ENCODE measurements around the gene SMG1.
"Not testable (repeated sequence)": the region's sequence is repeated elsewhere in the genome, so short reads cannot be mapped to it uniquely, and the experiment has no call there.

The SMG1 gene

GRCh38 chr16:18789850-18790706, 136.1 kb downstream of the SMG1 start, which contains the start of gene RPS15A:
Gene RPS15A (minus strand): TSS chr16:18790334. CDS start chr16:18789113, 1,221 bp downstream.
- peak; percentile 94 for DNase-seq (ENCODE audit: low spot score)
- no peak for TF ChIP-seq CTCF (IDR thresholded peaks at IDR 0.05; ENCODE audit: extremely low read depth, missing control alignments)

- DNase-seq (ENCODE audit: low spot score), result no peak
- TF ChIP-seq CTCF (IDR thresholded peaks at IDR 0.05; ENCODE audit: extremely low read depth, missing control alignments), result no peak
Measured at GRCh38 chr16:18789515-18789849, 136.7 kb downstream of the SMG1 start.

GRCh38 chr16:18788828-18789514, 137.2 kb downstream of the SMG1 start:
- TF ChIP-seq CTCF (IDR thresholded peaks at IDR 0.05; ENCODE audit: extremely low read depth, missing control alignments), result no peak
- no peak for DNase-seq (ENCODE audit: low spot score)

GRCh38 chr16:18784917-18785623, 141.1 kb downstream of the SMG1 start:
- no peak for DNase-seq (ENCODE audit: low spot score)
- no peak for TF ChIP-seq CTCF (IDR thresholded peaks at IDR 0.05; ENCODE audit: extremely low read depth, missing control alignments)

GRCh38 chr16:18783430-18784341, 142.5 kb downstream of the SMG1 start:
- TF ChIP-seq CTCF (IDR thresholded peaks at IDR 0.05; ENCODE audit: extremely low read depth, missing control alignments), result no peak
- no peak for DNase-seq (ENCODE audit: low spot score)

- no peak for TF ChIP-seq CTCF (IDR thresholded peaks at IDR 0.05; ENCODE audit: extremely low read depth, missing control alignments)
- DNase-seq (ENCODE audit: low spot score), result no peak
Measured at GRCh38 chr16:18782697-18783429, 143.3 kb downstream of the SMG1 start.

- not testable (repeated sequence) for DNase-seq (ENCODE audit: low spot score)
Measured at GRCh38 chr16:18781232-18781631, 145.0 kb downstream of the SMG1 start.

DNA sequence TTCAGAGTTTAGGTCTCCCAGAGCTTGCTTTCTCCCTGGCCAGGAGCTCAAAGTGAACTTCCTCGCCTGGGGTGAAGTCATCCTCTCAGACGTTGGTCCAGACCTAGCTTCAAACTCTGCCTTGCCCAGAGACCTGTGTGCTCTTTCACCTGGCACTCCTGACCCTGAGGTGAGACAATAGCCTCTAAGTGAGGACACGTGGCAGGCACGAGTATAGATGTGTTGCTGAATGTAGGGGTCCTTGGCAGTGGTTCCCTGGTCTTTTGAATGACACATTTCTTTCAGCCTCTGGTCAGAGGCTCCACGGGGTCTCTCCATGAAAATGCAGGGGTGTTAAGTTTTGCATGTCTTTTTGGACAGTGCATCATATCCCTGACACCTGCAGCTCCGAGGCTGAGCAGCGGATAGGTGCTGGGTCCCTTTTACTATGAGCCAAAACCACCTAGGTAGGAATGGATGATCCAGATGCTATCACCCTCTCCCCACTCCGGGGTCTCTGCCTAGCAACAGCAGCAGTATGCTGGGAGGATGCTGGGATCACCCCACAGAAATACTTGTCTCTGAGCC, 145.7 kb downstream of the SMG1 start:
- not testable (repeated sequence) for DNase-seq (ENCODE audit: low spot score)

DNA sequence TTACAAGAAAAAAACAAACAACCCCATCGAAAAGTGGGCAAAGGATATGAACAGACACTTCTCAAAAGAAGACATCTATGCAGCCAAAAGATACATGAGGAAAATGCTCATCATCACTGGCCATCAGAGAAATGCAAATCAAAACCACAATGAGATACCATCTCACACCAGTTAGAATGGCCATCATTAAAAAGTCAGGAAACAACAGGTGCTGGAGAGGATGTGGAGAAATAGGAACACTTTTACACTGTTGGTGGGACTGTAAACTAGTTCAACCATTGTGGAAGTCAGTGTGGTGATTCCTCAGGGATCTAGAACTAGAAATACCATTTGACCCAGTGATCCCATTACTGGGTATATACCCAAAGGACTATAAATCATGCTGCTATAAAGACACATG, 148.5 kb downstream of the SMG1 start:
- DNase-seq (ENCODE audit: low spot score), result not testable (repeated sequence)

- DNase-seq (ENCODE audit: low spot score), result not testable (repeated sequence)
Measured at GRCh38 chr16:18776334-18776733, 149.9 kb downstream of the SMG1 start.
